IMR-90 (cell line): ENCODE results near the gene PRKRA. TPM values are rescaled to one million over a fixed set of nuclear protein-coding genes. Genes with fewer than 3 reads are reported as not detected.
"Not testable (repeated sequence)": the region's sequence is repeated elsewhere in the genome, so short reads cannot be mapped to it uniquely, and the experiment has no call there.

Experiments used
- ATAC-seq: fragments of 200-7000 bp; cut with Tn5 transposase; 2 replicates; pipeline ENCODE4 v1.9.1; 2020; ENCODE audit warnings: low read depth, mild to moderate bottlenecking, moderate library complexity
- BruUV-seq: library from RNA; stranded (reverse); fragments of 400-500 nt; replicated peaks from 2 replicates; lab custom pipeline; 2021; lab: Mats Ljungman, UMichigan
- CTCF ChIA-PET: fragments of 300-600 bp; formaldehyde crosslinking; extraction: SDS; loops from one replicate; lab custom pipeline; 2021; ENCODE audit warnings: antibody characterized with exemption; lab: Yijun Ruan, JAX
- POLR2A ChIA-PET: fragments of 300-600 bp; sonication (Branson Sonifier 250); formaldehyde crosslinking; loops from one replicate; lab custom pipeline; 2022; ENCODE audit warnings: antibody characterized with exemption; ENCODE audit not compliant: unreplicated experiment; lab: Charles Lee
- DNase-seq: peaks from one replicate; pipeline ENCODE4 v3.0.0; 2013
- H2AFZ ChIP-seq: replicated peaks from 2 replicates; pipeline ENCODE3; 2013; ENCODE audit warnings: low read length, mild to moderate bottlenecking; ENCODE audit not compliant: poor library complexity
- H2AK5ac ChIP-seq: 2 replicates; pipeline ENCODE4 v1.6.1; 2013; ENCODE audit warnings: low read depth, low read length, inconsistent platforms
- H2AK9ac ChIP-seq: replicated peaks from 2 replicates; pipeline ENCODE3; 2013; ENCODE audit warnings: mild to moderate bottlenecking, low read depth, low read length, moderate library complexity; ENCODE audit not compliant: poor library complexity
- H2BK120ac ChIP-seq: 2 replicates; pipeline ENCODE4 v1.6.1; 2013; ENCODE audit warnings: low read depth, low read length, inconsistent platforms
- H2BK15ac ChIP-seq: 3 replicates; pipeline ENCODE4 v1.6.1; 2013; ENCODE audit warnings: low read depth, low read length, inconsistent platforms
- H2BK20ac ChIP-seq: 2 replicates; pipeline ENCODE4 v1.6.1; 2013; ENCODE audit warnings: low read depth, mild to moderate bottlenecking, inconsistent platforms, low read length, moderate library complexity
- H2BK5ac ChIP-seq: 2 replicates; pipeline ENCODE4 v1.6.1; 2013; ENCODE audit warnings: mild to moderate bottlenecking, low read depth, low read length, inconsistent platforms; ENCODE audit not compliant: poor library complexity, severe bottlenecking
- H3K14ac ChIP-seq: replicated peaks from 2 replicates; pipeline ENCODE4 v1.6.1; 2013; ENCODE audit warnings: low read depth, low read length, inconsistent platforms
- H3K18ac ChIP-seq: 2 replicates; pipeline ENCODE4 v1.6.1; 2013; ENCODE audit warnings: low read depth, low read length, control low read depth
- H3K23ac ChIP-seq: 2 replicates; pipeline ENCODE4 v1.6.1; 2013; ENCODE audit warnings: low read depth, low read length, inconsistent platforms
- H3K27ac ChIP-seq: 2 replicates; pipeline ENCODE4 v1.5.1; 2013; ENCODE audit warnings: mild to moderate bottlenecking, control low read depth, low read length; ENCODE audit not compliant: insufficient read depth
- H3K27me3 ChIP-seq: 2 replicates; pipeline ENCODE4 v1.6.1; 2013; ENCODE audit warnings: low read length; ENCODE audit not compliant: control insufficient read depth, insufficient read depth
- H3K36me3 ChIP-seq: 2 replicates; pipeline ENCODE4 v1.6.1; 2013; ENCODE audit warnings: low read length, mixed read lengths; ENCODE audit not compliant: control insufficient read depth, insufficient read depth
- H3K4ac ChIP-seq: 2 replicates; pipeline ENCODE4 v1.6.1; 2013; ENCODE audit warnings: low read depth, low read length, inconsistent platforms
- H3K4me1 ChIP-seq: 2 replicates; pipeline ENCODE4 v1.6.1; 2013; ENCODE audit warnings: low read length, mixed read lengths; ENCODE audit not compliant: control insufficient read depth, insufficient read depth
- H3K4me2 ChIP-seq: 2 replicates; pipeline ENCODE4 v1.6.1; 2013; ENCODE audit warnings: low read depth, mild to moderate bottlenecking, control low read depth, low read length, moderate library complexity
- H3K4me3 ChIP-seq: 2 replicates; pipeline ENCODE4 v1.5.1; 2013; ENCODE audit warnings: low read depth, mild to moderate bottlenecking, control low read depth, low read length, moderate library complexity; ENCODE audit not compliant: insufficient read depth
- H3K56ac ChIP-seq: 2 replicates; pipeline ENCODE4 v1.6.1; 2013; ENCODE audit warnings: low read length, inconsistent platforms; ENCODE audit not compliant: insufficient read depth; ENCODE audit errors: extremely low read depth
- H3K79me1 ChIP-seq, 2 experiments: 2 replicates each; pipeline ENCODE4 v1.6.1; 2013; ENCODE audit warnings: low read length in 2 of 2, inconsistent platforms in 1 of 2, low read depth in 1 of 2
- H3K9ac ChIP-seq: 2 replicates; pipeline ENCODE4 v1.6.1; 2013; ENCODE audit warnings: low read depth, low read length, control low read depth
- H3K9me1 ChIP-seq: 2 replicates; pipeline ENCODE4 v1.6.1; 2013; ENCODE audit warnings: low read length, inconsistent platforms; ENCODE audit not compliant: insufficient read depth
- H3K9me3 ChIP-seq: 2 replicates; pipeline ENCODE4 v1.6.1; 2013; ENCODE audit warnings: low read length; ENCODE audit not compliant: control insufficient read depth, insufficient read depth
- H4K20me1 ChIP-seq: 2 replicates; pipeline ENCODE4 v1.6.1; 2013; ENCODE audit warnings: low read length, inconsistent platforms; ENCODE audit not compliant: insufficient read depth
- H4K5ac ChIP-seq: 2 replicates; pipeline ENCODE4 v1.6.1; 2013; ENCODE audit warnings: mild to moderate bottlenecking, low read depth, low read length, control low read depth
- H4K8ac ChIP-seq, 2 experiments: 2 replicates each; pipeline ENCODE4 v1.6.1; 2013; ENCODE audit warnings: low read depth in 2 of 2, low read length in 2 of 2, control low read depth in 1 of 2, inconsistent platforms in 1 of 2
- H4K91ac ChIP-seq: 2 replicates; pipeline ENCODE4 v1.6.1; 2013; ENCODE audit warnings: low read depth, low read length, inconsistent platforms; ENCODE audit not compliant: insufficient read depth
- WGBS, 2 experiments: methylation state at CpG; one replicate each; pipeline versions ENCODE4 v1.1.5 to v1.1.7; 2013; ENCODE audit warnings: missing lambda C conversion rate in 2 of 2; ENCODE audit not compliant: insufficient read length in 1 of 2; ENCODE audit errors: extremely low coverage in 2 of 2; 5-methylcytosine and 5-hydroxymethylcytosine counted together
- dilution Hi-C: fragments of 300-500 bp; cut with HindIII; formaldehyde crosslinking; loops from one replicate; pipeline ENCODE4 v1.14.3; 2018; ENCODE audit warnings: low sequenced_read_pairs; ENCODE audit not compliant: unreplicated experiment
- in situ Hi-C: fragments of 300-500 bp; cut with MboI; formaldehyde crosslinking; loops from 3 replicates; pipeline ENCODE4 v1.14.3; 2019; ENCODE audit warnings: low sequenced_read_pairs, inconsistent platforms, mixed read lengths
- intact Hi-C: fragments of 100-400 bp; cut with micrococcal nuclease; formaldehyde crosslinking; loops from 2 replicates; pipeline ENCODE4 v1.10.0; 2022
- polyA plus RNA-seq, 3 experiments: library from polyadenylated mRNA; depleted of rRNA; stranded (reverse); fragments of >200 nt; gene quantifications; 2 replicates each; pipeline ENCODE4 v1.2.3, GENCODE V29; 2012; ENCODE audit warnings: low replicate concordance in 1 of 3
- total RNA-seq: library from RNA; depleted of rRNA; stranded (reverse); fragments of >200 nt; gene quantifications from 2 replicates; pipeline ENCODE4 v1.2.3, GENCODE V29; 2012

PRKRA gene
- total and polyA plus RNA-seq, 2 of the 4 experiments (the other 2 are of a cell fraction), result 39.5 to 53.6 TPM

- POLR2A ChIA-PET, H3K4ac ChIP-seq, H2AK9ac ChIP-seq, H3K9me1 ChIP-seq, BruUV-seq, H4K5ac ChIP-seq, intact Hi-C loops, H3K56ac ChIP-seq, H2AK5ac ChIP-seq, H3K23ac ChIP-seq, H2AFZ ChIP-seq, H2BK5ac ChIP-seq, H3K18ac ChIP-seq, H3K9ac ChIP-seq, H3K27ac ChIP-seq, in situ Hi-C loops, H3K4me3 ChIP-seq, H4K20me1 ChIP-seq, dilution Hi-C loops, H4K91ac ChIP-seq, H3K14ac ChIP-seq, H3K36me3 ChIP-seq, H3K9me3 ChIP-seq, H2BK15ac ChIP-seq, ATAC-seq, H2BK20ac ChIP-seq, DNase-seq, H3K4me2 ChIP-seq, H3K27me3 ChIP-seq, H3K4me1 ChIP-seq, H2BK120ac ChIP-seq: not testable (repeated sequence)
- peak overlapping the region in 1 of 2 experiments; percentile 97; a peak in 1 of 4 replicates for H4K8ac ChIP-seq
- H3K79me1 ChIP-seq, result peaks cover 0 to 15% of the 10 kb centered on the region in 2 experiments; a peak in 2 of 4 replicates
- CTCF ChIA-PET, result interaction anchor here (1.2 to 1.3 kb wide), 2 partner anchors 13 to 96 kb away, joined by 3 to 4 read pairs; no protein-coding TSS in a partner anchor
- WGBS, 2 experiments, result no CpG with 5 or more reads among the region's 8 CpGs
These were observed 38.5 kb downstream of the PRKRA start for GRCh38 chr2:178412453-178412852.
